GM12872 (cell line): Measurements from ENCODE around the gene MED17.

Experiments
- CTCF ChIP-seq: IDR thresholded peaks from 3 replicates; pipeline ENCODE4 v1.5.1; 2011; ENCODE audit warnings: low read depth, mild to moderate bottlenecking, low read length, moderate library complexity; ENCODE audit not compliant: insufficient read depth

Gene MED17

DNA sequence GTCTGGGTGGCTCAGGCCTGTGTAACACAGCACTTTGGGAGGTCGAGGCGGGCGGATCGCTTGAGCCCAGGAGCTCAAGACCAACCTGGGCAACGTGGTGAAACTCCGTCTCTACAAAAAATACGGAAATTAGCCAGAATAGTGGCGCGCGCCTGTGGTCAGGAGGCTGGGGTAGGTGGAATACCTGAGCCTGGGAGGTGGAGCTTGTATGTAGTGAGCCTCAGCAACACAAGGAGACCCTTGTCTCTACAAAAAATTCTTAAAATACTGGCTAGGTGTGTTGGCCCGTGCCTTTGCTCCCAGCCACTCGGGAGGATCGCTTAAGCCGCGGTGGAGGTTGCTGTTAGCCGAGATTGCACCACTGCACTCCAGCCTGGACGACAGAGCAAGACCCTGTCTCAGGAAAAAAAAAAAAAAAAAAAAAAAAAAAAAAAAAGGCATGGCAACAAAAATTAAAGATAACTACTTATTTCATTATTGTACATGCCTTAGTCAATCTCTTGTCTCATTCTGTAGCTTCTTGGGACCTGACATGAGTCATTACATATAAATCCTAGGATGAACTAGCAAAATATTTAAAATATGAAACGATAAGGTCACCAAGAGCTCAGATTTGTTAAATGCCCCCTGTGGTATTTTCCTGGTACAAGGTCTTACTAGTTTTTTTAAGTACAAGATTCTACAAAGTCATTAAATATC lies 43.9 kb upstream of the MED17 start:
- TF ChIP-seq CTCF, result no peak

DNA sequence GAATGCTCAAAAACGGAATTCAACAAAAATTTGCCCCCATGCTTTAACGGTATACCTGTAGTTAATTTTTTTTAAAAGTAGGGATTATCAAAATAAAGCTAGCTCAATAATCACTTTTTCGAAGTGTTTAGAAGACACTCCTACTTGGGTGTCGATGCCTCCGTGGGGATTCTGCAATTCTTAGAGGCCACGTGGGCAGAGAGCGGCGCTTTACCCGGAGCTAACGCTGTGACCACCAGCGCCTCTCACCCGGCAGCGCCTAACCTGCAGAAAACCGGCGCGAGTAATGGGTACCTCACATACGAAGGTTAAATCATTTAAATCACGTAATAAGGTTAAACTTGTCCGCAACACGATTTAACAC lies 43.4 kb upstream of the MED17 start:
- TF ChIP-seq CTCF, result no peak

GRCh38 chr11:93741094-93741881 lies 42.8 kb upstream of the MED17 start, which contains the start of the genes C11orf54 and TAF1D:
TSS of gene C11orf54 (plus strand) at chr11:93741672. CDS start at chr11:93747394, 5,722 bp downstream.
TSS of gene TAF1D (minus strand) at chr11:93741495. CDS start at chr11:93739304, 2,191 bp downstream.
- TF ChIP-seq CTCF, result 0 out of 3 replicates have a peak, but pooled peaks have one; percentile 1

GRCh38 chr11:93741882-93742226 lies 42.2 kb upstream of the MED17 start:
- TF ChIP-seq CTCF, result no peak

- TF ChIP-seq CTCF, result no peak
These were observed 40.8 kb upstream of the MED17 start for GRCh38 chr11:93743291-93743690.

GRCh38 chr11:93744669-93745004 lies 39.4 kb upstream of the MED17 start:
- no peak for TF ChIP-seq CTCF

GRCh38 chr11:93746101-93746500 lies 38.0 kb upstream of the MED17 start:
- no peak for TF ChIP-seq CTCF
